Colon (tissue), 2 donors: ENCODE measurements around the gene IFT20.

Source experiments
- FAIRE-seq: peaks from 2 replicates; lab custom pipeline; 2012; peaks lifted over from hg19 to GRCh38; lab: Jason Lieb, UNC
- donor health status: control.
- donor health status: control.

The IFT20 gene

GRCh38 chr17:28334666-28335200, 539 bp downstream of the IFT20 start:
- no peak for FAIRE-seq

- FAIRE-seq = no peak
These were observed 1.1 kb downstream of the IFT20 start for GRCh38 chr17:28334171-28334570.

- FAIRE-seq = no peak
These were observed 2.1 kb downstream of the IFT20 start for GRCh38 chr17:28333083-28333746.

- FAIRE-seq = no peak
These were observed 3.3 kb downstream of the IFT20 start for GRCh38 chr17:28331891-28332420.

- no peak for FAIRE-seq
These were observed 4.6 kb downstream of the IFT20 start for GRCh38 chr17:28330671-28331070.

GRCh38 chr17:28328325-28328724, 6.9 kb downstream of the IFT20 start:
- FAIRE-seq = no peak

GRCh38 chr17:28327709-28328108, 7.6 kb downstream of the IFT20 start:
- FAIRE-seq = no peak

- FAIRE-seq = no peak
These were observed 8.2 kb downstream of the IFT20 start for GRCh38 chr17:28327031-28327607.

GRCh38 chr17:28326114-28326513, 9.2 kb downstream of the IFT20 start:
- FAIRE-seq = no peak

GRCh38 chr17:28325211-28325610, 10.1 kb downstream of the IFT20 start:
- FAIRE-seq = no peak

GRCh38 chr17:28324781-28325180, 10.5 kb downstream of the IFT20 start:
- no peak for FAIRE-seq

- no peak for FAIRE-seq
These were observed 11.0 kb downstream of the IFT20 start for GRCh38 chr17:28324267-28324745.

GRCh38 chr17:28320215-28321061, 14.8 kb downstream of the IFT20 start:
- FAIRE-seq = no peak

- FAIRE-seq = no peak
These were observed 15.7 kb downstream of the IFT20 start for GRCh38 chr17:28319598-28319935.

GRCh38 chr17:28318759-28319597, 16.3 kb downstream of the IFT20 start, which contains the start of gene TMEM97:
TMEM97 (plus strand) TSS chr17:28319200; CDS start chr17:28319240, 40 bp downstream.
- no peak for FAIRE-seq

- FAIRE-seq = no peak
These were observed 17.1 kb downstream of the IFT20 start for GRCh38 chr17:28317966-28318758.

- FAIRE-seq = no peak
These were observed 17.9 kb downstream of the IFT20 start for GRCh38 chr17:28317099-28317965.

GRCh38 chr17:28315846-28316705, 19.2 kb downstream of the IFT20 start:
- FAIRE-seq = no peak

GRCh38 chr17:28313841-28314240, 21.4 kb downstream of the IFT20 start:
- FAIRE-seq = no peak
